Gastroesophageal sphincter (tissue), 4 donors: Measurements from ENCODE around the gene TMCO4. TPM values are rescaled to one million over a fixed set of nuclear protein-coding genes. Genes with fewer than 3 reads are reported as not detected.

Experiments used
- ATAC-seq: fragments of 150-250 bp; one replicate; pipeline ENCODE4 v1.9.1; 2016; ENCODE audit warnings: mild to moderate bottlenecking, moderate library complexity
- H3K27ac ChIP-seq, 4 donors: fragments of 200-600 bp; sonication (generic) in 3 of 4; 1 replicate in 3 of 4; 2 replicates in 1 of 4; pipeline ENCODE4 v1.5.1; 2016 to 2019
- H3K27me3 ChIP-seq: fragments of 200-600 bp; sonication (generic); one replicate; pipeline ENCODE4 v1.5.1; 2019
- H3K36me3 ChIP-seq, 2 donors: fragments of 200-600 bp; sonication (generic); one replicate each; pipeline ENCODE4 v1.5.1; 2019; ENCODE audit warnings: control low read depth in 1 of 2
- H3K4me1 ChIP-seq, 3 donors: fragments of 200-600 bp; sonication (generic); 1 replicate in 2 of 3; 2 replicates in 1 of 3; pipeline ENCODE4 v1.5.1; 2016 to 2019; ENCODE audit warnings: control low read depth in 2 of 3
- H3K4me3 ChIP-seq, 2 donors: fragments of 200-600 bp; sonication (generic); one replicate each; pipeline ENCODE4 v1.5.1; 2019; ENCODE audit warnings: mild to moderate bottlenecking in 1 of 2, moderate library complexity in 1 of 2
- H3K9me3 ChIP-seq, 3 donors: fragments of 200-600 bp; sonication (generic); one replicate each; pipeline ENCODE4 v1.5.1; 2017 to 2019; ENCODE audit warnings: control low read depth in 2 of 3
- CTCF ChIP-seq, 4 experiments: fragments of 200-600 bp in 2 of 4; fragments of 450-650 bp in 2 of 4; sonication (generic) in 1 of 4; IDR thresholded peaks; one replicate each; pipeline ENCODE4 v1.5.1; 2017 to 2019; ENCODE audit warnings: antibody characterized with exemption in 4 of 4, mild to moderate bottlenecking in 2 of 4, moderate library complexity in 2 of 4
- EP300 ChIP-seq: sonication (generic); formaldehyde crosslinking; IDR thresholded peaks from one replicate; pipeline ENCODE4 v1.6.1; 2017; ENCODE audit warnings: antibody characterized with exemption, mild to moderate bottlenecking
- POLR2A ChIP-seq, 2 donors: fragments of 450-650 bp; IDR thresholded peaks; one replicate each; pipeline ENCODE4 v1.6.1; 2017; ENCODE audit warnings: antibody characterized with exemption in 2 of 2, mild to moderate bottlenecking in 2 of 2, moderate library complexity in 1 of 2
- POLR2AphosphoS5 ChIP-seq: sonication (generic); formaldehyde crosslinking; IDR thresholded peaks from one replicate; pipeline ENCODE4 v1.6.1; 2017; ENCODE audit warnings: antibody characterized with exemption
- WGBS, 2 donors: methylation state at CpG; one replicate each; pipeline ENCODE4 v1.1.5; 2018; ENCODE audit warnings: low coverage in 1 of 2; 5-methylcytosine and 5-hydroxymethylcytosine counted together
- total RNA-seq, 4 donors: library from RNA; depleted of rRNA; stranded (reverse); fragments of >200 nt; gene quantifications; one replicate each; pipeline ENCODE4 v1.1.0, GENCODE V29; 2016

Gene TMCO4
- total RNA-seq, 4 donors from 2014 or later, result 18.1 to 36.9 (median 24.5) TPM

GRCh38 chr1:19646377-19647319 is 153.1 kb downstream of the TMCO4 start:
- peak overlapping the region; percentile 89 to 99 (median 96) for H3K27ac ChIP-seq
- peaks cover 0 to 4% of the 10 kb centered on the region in 2 donors for H3K36me3 ChIP-seq
- ATAC-seq, result no peak
- 13 to 59% methylated on average over 3 to 6 of the region's 9 CpGs for WGBS, 2 donors
- no peaks in the 10 kb centered on the region for H3K27me3 ChIP-seq
- H3K9me3 ChIP-seq, result no peaks in the 10 kb centered on the region
- peaks cover 0 to 72% (median 53%) of the 10 kb centered on the region in 3 donors for H3K4me1 ChIP-seq
- peak overlapping the region; percentile 74 to 89 for H3K4me3 ChIP-seq
- TF ChIP-seq EP300, result no peak
- no peak for TF ChIP-seq CTCF (IDR thresholded peaks at IDR 0.05)

- Histone ChIP-seq H3K36me3 (no peaks in the 10 kb centered on the region), H3K9me3 (no peaks in the 10 kb centered on the region), H3K27ac (peak overlapping the region; percentile 89 to 99 (median 96)), H3K4me1 (peaks cover 0 to 69% (median 48%) of the 10 kb centered on the region in 3 donors), H3K27me3 (no peaks in the 10 kb centered on the region), H3K4me3 (peak overlapping the region; percentile 74 to 89)
- WGBS, 2 donors, result 8 to 14% methylated on average over 5 to 8 of the region's 30 CpGs
- ATAC-seq, result no peak
- no peak for TF ChIP-seq EP300
- TF ChIP-seq POLR2A (IDR thresholded peaks at IDR 0.05), result no peak
- TF ChIP-seq POLR2AphosphoS5, result no peak
- TF ChIP-seq CTCF (IDR thresholded peaks at IDR 0.05), result no peak
Measured at GRCh38 chr1:19645411-19646251, 154.1 kb downstream of the TMCO4 start.

- Histone ChIP-seq H3K27me3 (no peaks in the 10 kb centered on the region), H3K9me3 (no peaks in the 10 kb centered on the region), H3K27ac (peak overlapping the region; percentile 89 to 99 (median 96)), H3K4me3 (peak overlapping the region; percentile 74 to 89), H3K4me1 (peaks cover 0 to 69% (median 48%) of the 10 kb centered on the region in 3 donors), H3K36me3 (no peaks in the 10 kb centered on the region)
- peak; percentile 17 for TF ChIP-seq POLR2AphosphoS5
- TF ChIP-seq POLR2A (IDR thresholded peaks at IDR 0.05), result peak; percentile 13 to 32
- TF ChIP-seq CTCF (IDR thresholded peaks at IDR 0.05), result peak in 1 of 4 experiments; percentile 5
- no peak for TF ChIP-seq EP300
- ATAC-seq, result peak; percentile 10
- WGBS, 2 donors, result 0% methylated on average over 2 to 5 of the region's 71 CpGs
Measured at GRCh38 chr1:19644681-19645410, 154.9 kb downstream of the TMCO4 start.

GRCh38 chr1:19644395-19644680 is 155.4 kb downstream of the TMCO4 start:
- Histone ChIP-seq H3K27ac (peak overlapping the region; percentile 89 to 99 (median 96)), H3K4me1 (peaks cover 0 to 69% (median 45%) of the 10 kb centered on the region in 3 donors), H3K4me3 (peak overlapping the region; percentile 74 to 89), H3K9me3 (no peaks in the 10 kb centered on the region), H3K36me3 (no peaks in the 10 kb centered on the region), H3K27me3 (no peaks in the 10 kb centered on the region)
- TF ChIP-seq CTCF (IDR thresholded peaks at IDR 0.05), result no peak
- no peak for TF ChIP-seq POLR2A (IDR thresholded peaks at IDR 0.05)
- no peak for TF ChIP-seq EP300
- TF ChIP-seq POLR2AphosphoS5, result no peak
- WGBS, 2 donors, result no CpG with 5 or more reads among the region's 51 CpGs
- ATAC-seq, result peak; percentile 7
